Measurements from ENCODE around the gene ZNF8. TPM values are rescaled to one million over a fixed set of nuclear protein-coding genes. Genes with fewer than 3 reads are reported as not detected.
A peak's percentile ranks its signal among the peaks of the same experiment; 100 is the strongest.

Gene ZNF8
- total and polyA plus RNA-seq, 10 of the 15 experiments (the other 5 are each of a cell fraction or from before 2014, with no cell fraction given): 0.46 to 5.4 (median 2.6) TPM

- ChIA-PET SMC1A (ENCODE audit: uncharacterized antibody, unreplicated experiment) (interaction anchor here (1.0 to 1.8 kb wide), 4 partner anchors 8 to 59 kb away, joined by 3 to 5 read pairs (median 4); no protein-coding TSS in a partner anchor), CTCF (interaction anchor here (1.1 kb wide), 1 partner anchor 76 kb away, joined by 3 read pairs; the partner anchor contains the start of gene ZNF544), RAD21 (ENCODE audit: unreplicated experiment) (interaction anchor here (0.5 to 1.5 kb wide), 3 partner anchors 18 to 1022 kb away, joined by 3 to 6 read pairs (median 4); partner anchors contain the start of gene ZSCAN22), POLR2A (interaction anchor here (0.7 to 2.0 kb wide), 6 partner anchors 8 to 158 kb away, joined by 3 to 7 read pairs (median 4); partner anchors contain the start of genes ZNF544 and ZSCAN22)
- Histone ChIP-seq H3K27me3 (replicated peaks in 1 of 2; ENCODE audit: control insufficient read depth in 2 of 2, insufficient read depth in 2 of 2, low read length in 1 of 2) (no peaks in the 10 kb centered on the region), H4K20me1 (ENCODE audit: control insufficient read depth, insufficient read depth) (no peaks in the 10 kb centered on the region), H3K36me3 (ENCODE audit: control insufficient read depth in 2 of 2, insufficient read depth in 2 of 2, low read length in 1 of 2) (peaks cover 0 to 22% of the 10 kb centered on the region in 2 experiments; a peak in 3 of 4 replicates), H2AFZ (ENCODE audit: control insufficient read depth, low read depth, low read length) (peak within 1 kb of the TSS; percentile 93), H3K9me3 (replicated peaks; ENCODE audit: control insufficient read depth, insufficient read depth, low read length) (peaks cover 2% of the 10 kb centered on the region; the same call in 1 of the 3 replicates), H3K4me1 (ENCODE audit: control insufficient read depth, insufficient read depth, low read length) (0 out of 2 replicates have a peak, but pooled peaks cover 3% of the 10 kb centered on the region), H3K9ac (ENCODE audit: control insufficient read depth, insufficient read depth, low read length) (peak within 1 kb of the TSS; percentile 73), H3K4me2 (ENCODE audit: control insufficient read depth, insufficient read depth) (peak within 1 kb of the TSS; percentile 84), H3K4me3 (peak within 1 kb of the TSS; percentile 97), H3K79me2 (ENCODE audit: control insufficient read depth, insufficient read depth, low read length) (peaks cover 24% of the 10 kb centered on the region), H3K27ac (ENCODE audit: control insufficient read depth, insufficient read depth) (peak within 1 kb of the TSS; percentile 92)
- intact Hi-C loops (cut with micrococcal nuclease; ENCODE audit: unreplicated experiment): loop anchor here (2.0 to 10.0 kb wide), 2 partner anchors 22 to 80 kb away; partner anchors contain the start of genes ZNF544 and ZSCAN22
- FAIRE-seq (peak; percentile 99), DNase-seq (ENCODE audit: low read depth, low spot score) (peak; percentile 91), ATAC-seq (peak; percentile 98)
- in situ Hi-C loops (cut with MboI): no loop called here
- 1% methylated on average over 55 of the region's 55 CpGs for WGBS (ENCODE audit: insufficient coverage, insufficient replicate concordance, low lambda C conversion rate, missing lambda C conversion rate)
- no TSS peak for BruUV-seq (replicated peaks)
- TF ChIP-seq CTCF (IDR thresholded peaks at IDR 0.05 in 2 of 3, conservative IDR thresholded peaks at IDR 0.05 in 1 of 3; ENCODE audit: control insufficient read depth in 2 of 3, extremely low read depth in 1 of 3, insufficient read depth in 1 of 3, low read depth in 3 of 3, low read length in 3 of 3): no peak
- TF ChIP-seq CBFB (IDR thresholded peaks at IDR 0.05; ENCODE audit: low read depth): no peak
- TF ChIP-seq MYC (IDR thresholded peaks at IDR 0.05; ENCODE audit: insufficient read depth, insufficient read length, insufficient replicate concordance, low read length, severe bottlenecking): peak; percentile 69
- no peak for TF ChIP-seq FOS (IDR thresholded peaks at IDR 0.05; ENCODE audit: borderline replicate concordance, extremely low read depth, insufficient read length)
- no peak for TF ChIP-seq SMC3 (IDR thresholded peaks at IDR 0.05; ENCODE audit: borderline replicate concordance, low read length)
- TF ChIP-seq TCF3 (IDR thresholded peaks at IDR 0.05; ENCODE audit: borderline replicate concordance, insufficient read depth, low read depth, low read length): peak; percentile 44; the same call in 1 of the 2 replicates
- TF ChIP-seq JUNB (IDR thresholded peaks at IDR 0.05): no peak
- TF ChIP-seq TAF1 (IDR thresholded peaks at IDR 0.05; ENCODE audit: borderline replicate concordance, low read depth, low read length): peak; percentile 97
- TF ChIP-seq DPF2 (IDR thresholded peaks at IDR 0.05): 0 out of 2 replicates have a peak, but pooled peaks have one; percentile 39
- TF ChIP-seq KLF5 (IDR thresholded peaks at IDR 0.05; ENCODE audit: partially characterized antibody): peak; percentile 64
- no peak for TF ChIP-seq ZBED1 (IDR thresholded peaks at IDR 0.05; ENCODE audit: borderline replicate concordance)
- peak; percentile 92; the same call in 1 of the 2 replicates for TF ChIP-seq SMAD5 (IDR thresholded peaks at IDR 0.05; ENCODE audit: low read depth)
- TF ChIP-seq MLLT1 (IDR thresholded peaks at IDR 0.05): peak; percentile 61
- no peak for TF ChIP-seq ZNF24 (IDR thresholded peaks at IDR 0.05)
- 0 out of 2 replicates have a peak, but pooled peaks have one; percentile 12 for TF ChIP-seq CBX5 (IDR thresholded peaks at IDR 0.05; ENCODE audit: low read depth)
- no peak for TF ChIP-seq RAD51 (IDR thresholded peaks at IDR 0.05)
- no peak for TF ChIP-seq RCOR1 (conservative IDR thresholded peaks at IDR 0.05; ENCODE audit: low read depth, low read length)
- TF ChIP-seq SREBF2 (IDR thresholded peaks at IDR 0.05; ENCODE audit: low read length): no peak
Measured at GRCh38 chr19:58305065-58305931, 26.5 kb downstream of the ZNF8 start, which contains the start of gene ERVK3-1. TSS of gene ERVK3-1 (plus strand) at chr19:58305377. CDS start at chr19:58312169, 6,792 bp downstream.

Data from GM12878 (cell line).